K562 (cell line): ENCODE measurements around the gene EIF2AK3. TPM values are rescaled to one million over a fixed set of nuclear protein-coding genes. Genes with fewer than 3 reads are reported as not detected.

Experiments used
- ARID1B ChIP-seq: fragments of 450-650 bp; IDR thresholded peaks from 2 replicates; pipeline ENCODE4 v1.6.1; 2016; ENCODE audit warnings: antibody characterized with exemption, mild to moderate bottlenecking, inconsistent platforms
- ATF1 ChIP-seq, 2 experiments: fragments of 450-650 bp in 1 of 2; IDR thresholded peaks; 2 replicates each; pipeline ENCODE4 v1.6.1; 2016; ENCODE audit warnings: missing compliant biosample characterization in 1 of 2, missing genetic modification characterization in 1 of 2
- BACH1 ChIP-seq: fragments of 200-800 bp; sonication (Bioruptor generic); IDR thresholded peaks from 2 replicates; pipeline ENCODE4 v1.6.1; 2016; ENCODE audit warnings: missing genetic modification characterization, missing compliant biosample characterization
- BHLHE40 ChIP-seq: IDR thresholded peaks from 2 replicates; pipeline ENCODE4 v1.6.1; 2011; ENCODE audit warnings: low read length, improper control_type of control experiment
- CREB1 ChIP-seq, 2 experiments: sonication (generic) in 1 of 2; formaldehyde crosslinking in 1 of 2; IDR thresholded peaks; 2 replicates each; pipeline versions ENCODE4 v1.6.1 to v1.8.0; 2012 to 2022; ENCODE audit warnings: inconsistent platforms in 1 of 2, mild to moderate bottlenecking in 1 of 2, missing genetic modification reagents in 1 of 2, moderate library complexity in 1 of 2
- CREBBP ChIP-seq: IDR thresholded peaks from one replicate; pipeline ENCODE4 v1.6.1; 2012; ENCODE audit warnings: low read depth, mild to moderate bottlenecking, control low read depth, inconsistent platforms, low read length
- DPF2 ChIP-seq: fragments of 450-650 bp; IDR thresholded peaks from 2 replicates; pipeline ENCODE4 v1.6.1; 2016
- ESRRA ChIP-seq: fragments of 450-650 bp; IDR thresholded peaks from 2 replicates; pipeline ENCODE4 v1.6.1; 2014; ENCODE audit warnings: low read depth, mild to moderate bottlenecking, moderate library complexity, borderline replicate concordance
- FIP1L1 ChIP-seq: fragments of 200-400 bp; formaldehyde crosslinking; IDR thresholded peaks from 2 replicates; pipeline ENCODE4 v1.6.1; 2018; ENCODE audit warnings: mild to moderate bottlenecking, low read depth, low read length; ENCODE audit not compliant: poor library complexity, severe bottlenecking
- FOSL1 ChIP-seq: fragments of 200-800 bp; sonication (Bioruptor generic); conservative IDR thresholded peaks from 2 replicates; pipeline ENCODE4 v1.6.1; 2016; ENCODE audit warnings: missing genetic modification characterization, missing compliant biosample characterization
- HDAC1 ChIP-seq, 2 experiments: fragments of 450-650 bp; IDR thresholded peaks; 2 replicates each; pipeline ENCODE4 v1.6.1; 2016 to 2017; ENCODE audit warnings: inconsistent platforms in 1 of 2, mild to moderate bottlenecking in 1 of 2, moderate library complexity in 1 of 2
- HMG20A ChIP-seq: fragments of 450-650 bp; formaldehyde crosslinking; conservative IDR thresholded peaks from 2 replicates; pipeline ENCODE4 v1.4.0; 2020; ENCODE audit warnings: mild to moderate bottlenecking, mixed read lengths
- KHSRP ChIP-seq: fragments of 450-650 bp; IDR thresholded peaks from 2 replicates; pipeline ENCODE4 v1.6.1; 2017
- MBD2 ChIP-seq: sonication (generic); IDR thresholded peaks from 2 replicates; pipeline ENCODE4 v1.6.1; 2016; ENCODE audit warnings: low read depth, borderline replicate concordance
- MTA1 ChIP-seq: fragments of 450-650 bp; IDR thresholded peaks from 2 replicates; pipeline ENCODE4 v1.6.1; 2017; ENCODE audit warnings: borderline replicate concordance
- NFATC3 ChIP-seq: fragments of 450-650 bp; IDR thresholded peaks from 2 replicates; pipeline ENCODE4 v1.6.1; 2017; ENCODE audit warnings: mild to moderate bottlenecking
- POLR2AphosphoS5 ChIP-seq: IDR thresholded peaks from 2 replicates; pipeline ENCODE4 v1.6.1; 2011; ENCODE audit warnings: mild to moderate bottlenecking, low read depth, low read length, moderate library complexity; ENCODE audit not compliant: control insufficient read depth, insufficient read depth
- RBM39 ChIP-seq: fragments of 200-400 bp; formaldehyde crosslinking; optimal IDR thresholded peaks from 2 replicates; pipeline ENCODE3; 2018; ENCODE audit warnings: low read depth, low read length
- RFX5 ChIP-seq: IDR thresholded peaks from 2 replicates; pipeline ENCODE4 v1.6.1; 2011; ENCODE audit warnings: low read depth, mild to moderate bottlenecking, improper control_type of control experiment, low read length
- RFX7 ChIP-seq: fragments of 250-450 bp; sonication (Bioruptor Pico); IDR thresholded peaks from 2 replicates; pipeline ENCODE4 v1.5.1; 2021; ENCODE audit warnings: mild to moderate bottlenecking
- SMARCC2 ChIP-seq: fragments of 450-650 bp; IDR thresholded peaks from 2 replicates; pipeline ENCODE4 v1.6.1; 2017; ENCODE audit warnings: antibody characterized with exemption, moderate library complexity, mild to moderate bottlenecking, low read depth
- THRAP3 ChIP-seq: fragments of 450-650 bp; IDR thresholded peaks from 2 replicates; pipeline ENCODE4 v1.6.1; 2016; ENCODE audit warnings: mild to moderate bottlenecking, inconsistent platforms, borderline replicate concordance
- ZKSCAN1 ChIP-seq: fragments of 150-350 bp; IDR thresholded peaks from 2 replicates; pipeline ENCODE4 v1.6.1; 2016; ENCODE audit warnings: low read depth, low read length
- ZNF146 ChIP-seq: IDR thresholded peaks from one replicate; pipeline ENCODE4 v1.6.1; 2018; ENCODE audit warnings: missing compliant biosample characterization; ENCODE audit not compliant: unreplicated experiment
- ZNF384 ChIP-seq: IDR thresholded peaks from 2 replicates; pipeline ENCODE4 v1.6.1; 2012; ENCODE audit warnings: low read depth, low read length, improper control_type of control experiment
- ZNF586 ChIP-seq: fragments of 450-650 bp; formaldehyde crosslinking; conservative IDR thresholded peaks from 2 replicates; pipeline ENCODE4 v1.4.0; 2020; ENCODE audit warnings: mild to moderate bottlenecking, moderate library complexity
- ZNF830 ChIP-seq: fragments of 250-450 bp; sonication (Bioruptor Pico); IDR thresholded peaks from 2 replicates; pipeline ENCODE4 v1.5.0; 2021; ENCODE audit warnings: mild to moderate bottlenecking
- polyA plus RNA-seq, 8 experiments: library from polyadenylated mRNA; depleted of rRNA in 4 of 8; stranded (reverse) in 5 of 8; unstranded in 3 of 8; fragments of >200 nt; fragmentation: Nextera tagmentation in 2 of 8; fragmentation: Illumina TruSeq in 1 of 8; extraction: Ambion mirVana in 2 of 8; extraction: Trizol in 1 of 8; gene quantifications; 2 replicates each; pipeline versions ENCODE4 v1.2.1 to v1.2.3, GENCODE V29; 2011 to 2014; ENCODE audit warnings: inconsistent platforms in 1 of 8, missing spikeins in 1 of 8
- total RNA-seq, 7 experiments: library from RNA; depleted of rRNA in 6 of 7; stranded (reverse); fragments of >200 nt in 6 of 7; fragmentation: Illumina TruSeq in 2 of 7; extraction: Trizol in 2 of 7; gene quantifications; 2 replicates each; pipeline versions ENCODE4 v1.2.1 to v1.2.3, GENCODE V29; 2011 to 2021; ENCODE audit warnings: low replicate concordance in 1 of 7
- TF ChIP-seq, protein P1 (sequence below): IDR thresholded peaks from 2 replicates; pipeline ENCODE4 v1.6.1; 2014; ENCODE audit warnings: antibody characterized with exemption
- TF ChIP-seq, protein P2 (sequence below): fragments of 250-450 bp; sonication (Bioruptor Pico); IDR thresholded peaks from 2 replicates; pipeline ENCODE4 v1.9.0; 2021; ENCODE audit warnings: mild to moderate bottlenecking
- TF ChIP-seq, protein P3 (sequence below), 2 experiments: fragments of 450-650 bp in 1 of 2; sonication (generic) in 1 of 2; formaldehyde crosslinking in 1 of 2; IDR thresholded peaks in 1 of 2; conservative IDR thresholded peaks in 1 of 2; 2 replicates each; pipeline versions ENCODE4 v1.6.1 to v1.8.1; 2016 to 2023; ENCODE audit warnings: mild to moderate bottlenecking in 2 of 2, moderate library complexity in 2 of 2, inconsistent platforms in 1 of 2, missing genetic modification reagents in 1 of 2

The EIF2AK3 gene
- total and polyA plus RNA-seq, 9 of the 15 experiments (the other 6 are each of a cell fraction or from before 2014, with no cell fraction given): 1.7 to 11.6 (median 7.4) TPM

DNA sequence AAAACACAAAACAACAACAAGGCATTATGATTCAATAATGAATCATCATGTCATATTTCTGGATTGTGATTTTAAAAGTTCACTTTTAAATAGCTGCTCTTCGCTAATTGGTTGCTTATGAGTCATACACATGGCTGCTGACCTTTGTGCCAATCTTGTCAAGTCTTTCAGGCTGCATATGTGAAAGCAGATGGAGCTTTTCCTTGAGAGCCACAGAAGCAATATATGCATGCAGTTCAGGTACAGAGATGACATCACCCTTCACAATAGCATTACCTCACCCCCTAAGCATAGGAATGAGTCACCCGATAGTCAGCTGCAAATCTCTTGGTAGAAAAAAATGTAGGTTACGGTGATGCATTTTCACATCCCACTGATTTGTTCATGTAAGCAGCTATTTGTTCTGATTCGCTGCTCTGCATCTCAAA, 27.2 kb downstream of the EIF2AK3 start (continued):
- TF ChIP-seq HDAC1 (IDR thresholded peaks at IDR 0.05) (peak in 1 of 2 experiments; percentile 72; a peak in 2 of 4 replicates), DPF2 (peak; percentile 87), NFATC3 (no peak), MBD2 (no peak), MTA1 (0 out of 2 replicates have a peak, but pooled peaks have one; percentile 20), ZNF586 (CRISPR knock-in tag) (no peak), RFX7 (CRISPR knock-in tag) (no peak), CREBBP (no peak), ZNF384 (peak; percentile 96), ESRRA (no peak), ARID1B (peak; percentile 77), THRAP3 (no peak), FOSL1 (tag) (peak; percentile 98), RBM39 (no peak), FIP1L1 (no peak), BHLHE40 (no peak), KHSRP (no peak), ZNF830 (CRISPR knock-in tag) (no peak), CREB1 (IDR thresholded peaks at IDR 0.05) (peak; percentile 57; the same call in 1 of the 2 replicates), CREB1 (CRISPR knock-in tag; IDR thresholded peaks at IDR 0.05) (no peak), POLR2AphosphoS5 (no peak), ZKSCAN1 (no peak), BACH1 (tag) (0 out of 2 replicates have a peak, but pooled peaks have one; percentile 50), HMG20A (CRISPR knock-in tag) (no peak), SMARCC2 (peak; percentile 70; the same call in 1 of the 2 replicates), RFX5 (no peak), ZNF146 (CRISPR knock-in tag) (no peak), ATF1 (CRISPR knock-in tag; IDR thresholded peaks at IDR 0.05) (no peak), ATF1 (tag; IDR thresholded peaks at IDR 0.05) (peak; percentile 80)
- TF ChIP-seq, protein P1, sequence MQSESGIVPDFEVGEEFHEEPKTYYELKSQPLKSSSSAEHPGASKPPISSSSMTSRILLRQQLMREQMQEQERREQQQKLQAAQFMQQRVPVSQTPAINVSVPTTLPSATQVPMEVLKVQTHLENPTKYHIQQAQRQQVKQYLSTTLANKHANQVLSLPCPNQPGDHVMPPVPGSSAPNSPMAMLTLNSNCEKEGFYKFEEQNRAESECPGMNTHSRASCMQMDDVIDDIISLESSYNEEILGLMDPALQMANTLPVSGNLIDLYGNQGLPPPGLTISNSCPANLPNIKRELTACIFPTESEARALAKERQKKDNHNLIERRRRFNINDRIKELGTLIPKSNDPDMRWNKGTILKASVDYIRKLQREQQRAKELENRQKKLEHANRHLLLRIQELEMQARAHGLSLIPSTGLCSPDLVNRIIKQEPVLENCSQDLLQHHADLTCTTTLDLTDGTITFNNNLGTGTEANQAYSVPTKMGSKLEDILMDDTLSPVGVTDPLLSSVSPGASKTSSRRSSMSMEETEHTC: no peak
- TF ChIP-seq, protein P2, sequence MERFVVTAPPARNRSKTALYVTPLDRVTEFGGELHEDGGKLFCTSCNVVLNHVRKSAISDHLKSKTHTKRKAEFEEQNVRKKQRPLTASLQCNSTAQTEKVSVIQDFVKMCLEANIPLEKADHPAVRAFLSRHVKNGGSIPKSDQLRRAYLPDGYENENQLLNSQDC (CRISPR knock-in tag): no peak
- TF ChIP-seq, protein P3, sequence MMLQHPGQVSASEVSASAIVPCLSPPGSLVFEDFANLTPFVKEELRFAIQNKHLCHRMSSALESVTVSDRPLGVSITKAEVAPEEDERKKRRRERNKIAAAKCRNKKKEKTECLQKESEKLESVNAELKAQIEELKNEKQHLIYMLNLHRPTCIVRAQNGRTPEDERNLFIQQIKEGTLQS (IDR thresholded peaks at IDR 0.05): peak; percentile 100
- TF ChIP-seq, protein P3 (CRISPR knock-in tag; conservative IDR thresholded peaks at IDR 0.05): peak; percentile 98
